ENCODE data around the gene MYB. TPM values are rescaled to one million over a fixed set of nuclear protein-coding genes. Genes with fewer than 3 reads are reported as not detected.
"Not testable (repeated sequence)": the region's sequence is repeated elsewhere in the genome, so short reads cannot be mapped to it uniquely, and the experiment has no call there.

The MYB gene
- total RNA-seq, result under 1 TPM in 2 of 4 donors, not detected in 2; 0.12 to 0.14 TPM
- not detected for polyA plus RNA-seq
- long read RNA-seq, donor 1, partial matches to known transcripts, result 0 of 1 reads
- long read RNA-seq, donor 1, other reads (novel, unspliced or antisense), result 0 of 1 reads
- long read RNA-seq, donor 2, result 0 reads
- long read RNA-seq, donor 3, result 0 reads
- long read RNA-seq, donor 4, result 0 reads

- H3K9me3 ChIP-seq (ENCODE audit: control insufficient read depth, low read length), result no peaks in the 10 kb centered on the region
- DNase-seq (peak; percentile 39 to 79 (median 69)), ATAC-seq (peak; percentile 78 to 86)
- H3K27ac ChIP-seq (ENCODE audit: low read length), result no peak within 1 kb of the TSS
- H3K27me3 ChIP-seq (ENCODE audit: control insufficient read depth, insufficient read depth), result no peaks in the 10 kb centered on the region
- H3K4me1 ChIP-seq (ENCODE audit: control insufficient read depth, insufficient read depth, low read length), result peaks cover 5% of the 10 kb centered on the region
- intact Hi-C loops (cut with DNase I), result no loop called here
- H3K4me3 ChIP-seq (ENCODE audit: low read length), result peak within 1 kb of the TSS; percentile 73
- under 1% methylated on average over 74 of the region's 75 CpGs for WGBS
These were observed at the start of gene MYB for GRCh38 chr6:135180542-135181332. Gene MYB (plus strand): TSS chr6:135181308. CDS start chr6:135181514, 206 bp downstream.

GRCh38 chr6:135132776-135133175 lies 48.3 kb upstream of the MYB start:
- Histone ChIP-seq H3K4me3 (ENCODE audit: low read length) (no peak overlapping the region), H3K27ac (ENCODE audit: low read length) (no peak overlapping the region), H3K9me3 (ENCODE audit: control insufficient read depth, low read length) (no peaks in the 10 kb centered on the region), H3K27me3 (ENCODE audit: control insufficient read depth, insufficient read depth) (no peaks in the 10 kb centered on the region), H3K4me1 (ENCODE audit: control insufficient read depth, insufficient read depth, low read length) (no peaks in the 10 kb centered on the region)
- 86% methylated on average over 2 of the region's 2 CpGs for WGBS
- intact Hi-C loops (cut with DNase I), result no loop called here
- ATAC-seq (no peak), DNase-seq (no peak)

GRCh38 chr6:135135835-135136234 lies 45.3 kb upstream of the MYB start:
- no peak for ATAC-seq
- WGBS, result 86% methylated on average over 4 of the region's 4 CpGs
- no peaks in the 10 kb centered on the region for H3K9me3 ChIP-seq (ENCODE audit: control insufficient read depth, low read length)
- H3K27me3 ChIP-seq (ENCODE audit: control insufficient read depth, insufficient read depth), result no peaks in the 10 kb centered on the region
- no peak for DNase-seq
- no peak overlapping the region for H3K27ac ChIP-seq (ENCODE audit: low read length)
- intact Hi-C loops (cut with DNase I), result no loop called here
- H3K4me3 ChIP-seq (ENCODE audit: low read length), result no peak overlapping the region
- no peaks in the 10 kb centered on the region for H3K4me1 ChIP-seq (ENCODE audit: control insufficient read depth, insufficient read depth, low read length)

GRCh38 chr6:135137826-135138225 lies 43.3 kb upstream of the MYB start:
- DNase-seq, result no peak
- WGBS, result 46% methylated on average over 1 of the region's 1 CpG
- no peaks in the 10 kb centered on the region for H3K4me1 ChIP-seq (ENCODE audit: control insufficient read depth, insufficient read depth, low read length)
- H3K9me3 ChIP-seq (ENCODE audit: control insufficient read depth, low read length), result no peaks in the 10 kb centered on the region
- no peak overlapping the region for H3K4me3 ChIP-seq (ENCODE audit: low read length)
- ATAC-seq, result no peak
- intact Hi-C loops (cut with DNase I), result no loop called here
- H3K27me3 ChIP-seq (ENCODE audit: control insufficient read depth, insufficient read depth), result no peaks in the 10 kb centered on the region
- H3K27ac ChIP-seq (ENCODE audit: low read length), result no peak overlapping the region

GRCh38 chr6:135141182-135141581 lies 39.9 kb upstream of the MYB start:
- Histone ChIP-seq H3K4me3 (ENCODE audit: low read length) (no peak overlapping the region), H3K27me3 (ENCODE audit: control insufficient read depth, insufficient read depth) (no peaks in the 10 kb centered on the region), H3K9me3 (ENCODE audit: control insufficient read depth, low read length) (no peaks in the 10 kb centered on the region), H3K4me1 (ENCODE audit: control insufficient read depth, insufficient read depth, low read length) (no peaks in the 10 kb centered on the region), H3K27ac (ENCODE audit: low read length) (no peak overlapping the region)
- DNase-seq, result no peak
- intact Hi-C loops (cut with DNase I), result no loop called here
- ATAC-seq, result no peak
- WGBS, result 57% methylated on average over 4 of the region's 4 CpGs

GRCh38 chr6:135141728-135142127 lies 39.4 kb upstream of the MYB start:
- ATAC-seq (no peak), DNase-seq (no peak)
- Histone ChIP-seq H3K4me3 (ENCODE audit: low read length) (no peak overlapping the region), H3K27ac (ENCODE audit: low read length) (no peak overlapping the region), H3K4me1 (ENCODE audit: control insufficient read depth, insufficient read depth, low read length) (no peaks in the 10 kb centered on the region), H3K27me3 (ENCODE audit: control insufficient read depth, insufficient read depth) (no peaks in the 10 kb centered on the region), H3K9me3 (ENCODE audit: control insufficient read depth, low read length) (no peaks in the 10 kb centered on the region)
- intact Hi-C loops (cut with DNase I), result no loop called here

- H3K9me3 ChIP-seq (ENCODE audit: control insufficient read depth, low read length); ATAC-seq; H3K27ac ChIP-seq (ENCODE audit: low read length); intact Hi-C loops (cut with DNase I); H3K4me3 ChIP-seq (ENCODE audit: low read length); DNase-seq; H3K27me3 ChIP-seq (ENCODE audit: control insufficient read depth, insufficient read depth); H3K4me1 ChIP-seq (ENCODE audit: control insufficient read depth, insufficient read depth, low read length): not testable (repeated sequence)
- WGBS, result 86% methylated on average over 1 of the region's 1 CpG
These were observed 38.9 kb upstream of the MYB start for GRCh38 chr6:135142232-135142631.

- intact Hi-C loops (cut with DNase I), result no loop called here
- no peaks in the 10 kb centered on the region for H3K9me3 ChIP-seq (ENCODE audit: control insufficient read depth, low read length)
- H3K4me3 ChIP-seq (ENCODE audit: low read length), result no peak overlapping the region
- no peaks in the 10 kb centered on the region for H3K27me3 ChIP-seq (ENCODE audit: control insufficient read depth, insufficient read depth)
- 26% methylated on average over 4 of the region's 4 CpGs for WGBS
- no peak for DNase-seq
- no peaks in the 10 kb centered on the region for H3K4me1 ChIP-seq (ENCODE audit: control insufficient read depth, insufficient read depth, low read length)
- H3K27ac ChIP-seq (ENCODE audit: low read length), result no peak overlapping the region
- ATAC-seq, result no peak
These were observed 36.4 kb upstream of the MYB start for GRCh38 chr6:135144673-135145062.

GRCh38 chr6:135145063-135145800 lies 35.9 kb upstream of the MYB start:
- no peaks in the 10 kb centered on the region for H3K27me3 ChIP-seq (ENCODE audit: control insufficient read depth, insufficient read depth)
- intact Hi-C loops (cut with DNase I), result no loop called here
- 76% methylated on average over 2 of the region's 2 CpGs for WGBS
- no peaks in the 10 kb centered on the region for H3K4me1 ChIP-seq (ENCODE audit: control insufficient read depth, insufficient read depth, low read length)
- no peaks in the 10 kb centered on the region for H3K9me3 ChIP-seq (ENCODE audit: control insufficient read depth, low read length)
- H3K4me3 ChIP-seq (ENCODE audit: low read length), result no peak overlapping the region
- no peak for DNase-seq
- no peak overlapping the region for H3K27ac ChIP-seq (ENCODE audit: low read length)
- ATAC-seq, result no peak

GRCh38 chr6:135146162-135146934 lies 34.8 kb upstream of the MYB start:
- Histone ChIP-seq H3K27ac (ENCODE audit: low read length) (no peak overlapping the region), H3K9me3 (ENCODE audit: control insufficient read depth, low read length) (no peaks in the 10 kb centered on the region), H3K4me1 (ENCODE audit: control insufficient read depth, insufficient read depth, low read length) (no peaks in the 10 kb centered on the region), H3K4me3 (ENCODE audit: low read length) (no peak overlapping the region), H3K27me3 (ENCODE audit: control insufficient read depth, insufficient read depth) (no peaks in the 10 kb centered on the region)
- intact Hi-C loops (cut with DNase I), result no loop called here
- DNase-seq (no peak), ATAC-seq (no peak)
- 91% methylated on average over 7 of the region's 7 CpGs for WGBS
